HG02970 (cell line): Measurements from ENCODE around the gene TEK.
"Not testable (repeated sequence)": the region's sequence is repeated elsewhere in the genome, so short reads cannot be mapped to it uniquely, and the experiment has no call there.

Source experiments
- ATAC-seq: cut with Tn5 transposase; IDR thresholded peaks from one replicate; pipeline ENCODE4 v1.9.1; 2021; ENCODE audit warnings: mild to moderate bottlenecking, moderate library complexity, moderate number of reproducible peaks; ENCODE audit not compliant: unreplicated experiment, low FRiP score

The TEK gene

DNA sequence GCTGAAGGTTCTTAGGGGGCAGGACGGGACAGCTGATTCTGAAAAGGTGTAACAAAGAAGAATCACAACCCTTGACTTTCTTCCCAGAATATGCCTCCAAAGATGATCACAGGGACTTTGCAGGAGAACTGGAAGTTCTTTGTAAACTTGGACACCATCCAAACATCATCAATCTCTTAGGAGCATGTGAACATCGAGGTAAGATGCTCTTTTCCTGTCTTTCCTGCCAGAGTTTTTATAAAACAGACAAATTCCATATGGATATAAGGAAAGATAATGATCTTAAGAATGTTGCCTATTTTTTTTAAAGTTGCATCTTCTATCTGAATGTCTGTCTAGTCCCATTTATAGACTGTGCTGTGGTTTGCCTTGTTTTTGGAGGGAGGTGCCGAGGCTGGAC lies 100.0 kb downstream of the TEK start:
- no peak for ATAC-seq

DNA sequence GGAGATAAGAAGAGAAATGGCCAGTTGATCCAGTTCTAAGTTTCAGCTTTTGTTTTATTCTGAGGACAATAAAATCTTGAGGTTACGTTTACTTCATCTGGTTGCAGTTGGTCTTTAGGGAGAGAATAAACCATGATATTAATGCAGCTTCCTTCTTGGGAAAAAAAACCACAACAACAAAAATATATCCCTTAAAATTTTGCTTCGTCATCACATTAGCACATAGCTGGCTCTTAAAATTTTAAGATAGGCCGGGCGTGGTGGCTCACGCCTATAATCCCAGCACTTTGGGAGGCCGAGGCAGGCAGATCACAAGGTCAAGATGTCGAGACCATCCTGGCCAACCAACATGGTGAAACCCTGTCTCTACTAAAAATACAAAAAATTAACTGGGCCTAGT lies 101.6 kb downstream of the TEK start:
- ATAC-seq, result no peak

DNA sequence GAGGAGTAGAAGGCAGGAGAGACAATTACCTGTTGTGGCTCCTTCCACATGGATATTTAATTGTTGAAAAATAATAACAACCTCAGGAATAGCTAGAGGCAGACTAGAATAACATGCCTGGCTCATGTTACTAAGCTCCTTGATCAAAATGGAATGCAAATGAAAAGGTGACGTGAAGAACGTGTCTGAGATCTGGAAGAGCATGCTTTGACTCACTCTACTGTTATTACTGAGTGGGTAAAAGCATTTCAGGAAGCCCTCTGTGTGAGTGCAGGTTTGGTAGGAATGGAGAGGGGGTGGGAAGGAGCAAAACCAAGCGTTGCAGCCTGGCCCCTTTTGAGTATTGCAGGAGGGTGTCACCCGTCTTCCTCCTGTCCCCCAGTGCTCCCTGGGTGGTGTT lies 103.2 kb downstream of the TEK start:
- no peak for ATAC-seq

DNA sequence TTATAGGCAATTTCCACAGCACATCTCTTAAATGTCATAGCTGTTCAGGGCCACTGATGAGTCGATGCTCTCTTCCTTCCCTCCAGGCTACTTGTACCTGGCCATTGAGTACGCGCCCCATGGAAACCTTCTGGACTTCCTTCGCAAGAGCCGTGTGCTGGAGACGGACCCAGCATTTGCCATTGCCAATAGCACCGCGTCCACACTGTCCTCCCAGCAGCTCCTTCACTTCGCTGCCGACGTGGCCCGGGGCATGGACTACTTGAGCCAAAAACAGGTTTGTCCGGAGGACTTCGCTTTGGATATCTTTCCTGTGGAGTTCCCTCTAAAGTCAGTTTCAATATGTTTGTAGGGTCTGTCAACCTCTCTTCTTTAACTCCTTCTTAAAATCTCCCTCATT lies 103.6 kb downstream of the TEK start:
- ATAC-seq, result no peak

DNA sequence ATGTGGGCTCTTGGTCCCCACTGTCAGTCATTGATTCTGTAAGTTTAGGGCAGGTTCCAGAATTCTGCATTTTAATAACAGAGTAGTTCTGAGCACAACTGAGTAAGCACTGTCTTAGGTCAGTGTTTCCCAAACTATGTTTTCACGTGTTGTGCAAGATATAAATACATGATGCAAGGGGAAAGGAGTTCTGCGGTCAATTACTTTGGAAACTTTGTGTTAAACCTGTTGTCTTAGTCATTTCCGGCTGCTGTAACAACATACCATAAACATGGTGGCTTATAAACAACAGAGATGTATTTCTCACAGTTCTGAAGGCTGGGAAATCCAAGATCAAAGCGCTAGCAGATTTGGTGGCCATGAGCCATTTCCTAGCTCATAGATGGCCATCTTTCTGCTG lies 118.2 kb downstream of the TEK start:
- ATAC-seq, result no peak

DNA sequence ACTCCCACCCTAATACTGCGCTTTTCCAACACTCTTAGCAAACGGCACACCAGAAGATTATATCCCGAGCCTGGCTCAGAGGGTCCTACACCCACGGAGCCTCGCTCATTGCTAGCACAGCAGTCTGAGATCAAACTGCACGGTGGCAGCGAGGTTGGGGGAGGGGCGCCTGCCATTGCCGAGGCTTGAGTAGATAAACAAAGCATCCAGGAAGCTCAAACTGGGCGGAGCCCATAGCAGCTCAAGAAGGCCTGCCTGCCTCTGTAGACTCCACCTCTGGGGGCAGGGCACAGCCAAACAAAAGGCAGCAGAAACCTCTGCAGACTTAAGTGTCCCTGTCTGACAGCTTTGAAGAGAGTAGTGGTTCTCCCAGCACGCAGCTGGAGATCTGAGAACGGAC lies 130.6 kb downstream of the TEK start:
- not testable (repeated sequence) for ATAC-seq

DNA sequence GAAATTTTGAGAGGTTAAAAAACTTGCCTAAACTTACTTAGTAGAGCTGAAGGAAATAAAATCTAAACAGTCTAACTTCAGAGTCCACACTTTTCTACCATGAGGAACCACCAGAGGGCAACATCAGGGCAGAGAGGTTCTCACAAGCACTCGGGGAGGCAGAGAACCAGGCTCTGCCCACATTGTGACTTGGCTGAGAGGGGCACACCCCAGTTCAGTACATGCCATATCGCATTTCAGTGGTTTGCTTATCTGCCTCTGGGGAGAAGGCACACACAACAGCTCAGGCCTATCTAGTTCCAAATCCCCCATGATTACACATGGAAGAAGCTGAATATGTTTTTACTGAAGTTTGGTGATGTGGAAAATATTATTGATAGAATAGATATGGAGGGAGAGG lies 138.7 kb downstream of the TEK start:
- ATAC-seq, result no peak

DNA sequence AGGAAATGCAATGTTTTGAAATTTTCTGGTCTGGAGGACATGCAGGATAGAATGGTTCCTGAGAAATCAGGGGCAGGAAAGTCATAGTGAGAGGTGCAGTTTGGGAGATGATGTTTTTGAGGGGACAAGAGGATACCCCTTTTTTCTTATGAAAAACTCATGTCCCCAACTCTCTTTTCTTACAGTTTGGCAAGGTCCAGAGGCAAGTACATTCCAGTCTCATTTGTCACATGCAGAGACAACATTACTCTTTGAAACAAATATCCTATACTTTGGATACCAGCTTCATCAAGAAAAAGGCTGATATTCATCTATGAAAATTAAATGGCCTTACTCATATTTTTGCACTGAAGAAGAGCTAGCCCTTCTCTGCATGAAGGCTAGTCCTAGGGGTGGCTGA lies 139.7 kb downstream of the TEK start:
- ATAC-seq, result no peak

DNA sequence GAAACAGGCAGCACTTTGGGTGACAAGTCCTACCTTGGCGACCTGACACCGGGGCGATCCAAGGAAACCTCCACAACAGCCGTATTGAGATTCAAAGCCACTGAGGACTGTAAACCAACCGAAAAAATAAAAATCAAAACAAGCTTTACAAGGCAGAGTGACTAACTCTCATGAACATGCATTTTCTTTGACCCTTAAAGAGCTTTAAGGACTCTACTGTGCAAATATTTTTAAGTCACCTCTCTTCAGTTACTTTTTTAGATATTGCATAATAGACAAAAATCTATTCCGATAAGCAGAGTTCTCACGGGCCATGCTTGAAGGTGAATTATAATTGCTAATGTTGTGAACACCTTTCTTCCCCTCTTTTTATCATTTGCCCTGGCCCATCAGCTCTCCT lies 149.6 kb downstream of the TEK start:
- ATAC-seq, result no peak

DNA sequence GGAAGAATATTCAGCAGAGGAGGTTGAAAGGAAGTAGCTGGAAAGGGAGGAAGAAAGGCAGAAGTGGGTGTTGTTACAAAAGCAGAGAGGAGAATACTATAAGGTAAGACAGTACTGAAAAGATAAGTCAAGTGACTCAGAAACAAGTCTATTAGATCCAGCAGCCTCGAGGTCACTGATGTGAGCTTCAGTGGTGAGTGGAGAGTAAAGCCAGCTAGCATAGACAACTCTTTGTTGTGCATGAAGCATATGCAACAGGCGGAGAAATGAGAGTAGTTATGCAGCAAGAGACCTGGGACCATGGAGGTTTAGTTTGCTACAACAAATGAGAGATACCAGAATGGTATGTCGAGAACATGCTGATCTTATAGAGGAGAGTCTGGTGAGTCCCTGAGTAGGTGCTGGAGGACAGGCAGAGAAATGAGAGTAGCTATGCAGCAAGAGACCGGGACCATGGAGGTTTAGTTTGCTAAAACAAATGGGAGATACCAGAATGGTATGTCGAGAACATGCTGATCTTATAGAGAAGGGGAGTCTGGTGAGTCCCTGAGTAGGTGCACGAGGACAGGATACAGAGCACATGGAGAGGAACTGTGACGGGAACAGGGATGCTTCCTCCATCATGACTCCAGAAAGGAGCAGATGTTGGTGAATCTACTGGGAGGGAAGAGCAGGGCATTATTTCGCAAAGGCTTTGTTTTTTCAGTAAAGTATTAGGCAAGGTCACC lies 151.9 kb downstream of the TEK start:
- no peak for ATAC-seq

DNA sequence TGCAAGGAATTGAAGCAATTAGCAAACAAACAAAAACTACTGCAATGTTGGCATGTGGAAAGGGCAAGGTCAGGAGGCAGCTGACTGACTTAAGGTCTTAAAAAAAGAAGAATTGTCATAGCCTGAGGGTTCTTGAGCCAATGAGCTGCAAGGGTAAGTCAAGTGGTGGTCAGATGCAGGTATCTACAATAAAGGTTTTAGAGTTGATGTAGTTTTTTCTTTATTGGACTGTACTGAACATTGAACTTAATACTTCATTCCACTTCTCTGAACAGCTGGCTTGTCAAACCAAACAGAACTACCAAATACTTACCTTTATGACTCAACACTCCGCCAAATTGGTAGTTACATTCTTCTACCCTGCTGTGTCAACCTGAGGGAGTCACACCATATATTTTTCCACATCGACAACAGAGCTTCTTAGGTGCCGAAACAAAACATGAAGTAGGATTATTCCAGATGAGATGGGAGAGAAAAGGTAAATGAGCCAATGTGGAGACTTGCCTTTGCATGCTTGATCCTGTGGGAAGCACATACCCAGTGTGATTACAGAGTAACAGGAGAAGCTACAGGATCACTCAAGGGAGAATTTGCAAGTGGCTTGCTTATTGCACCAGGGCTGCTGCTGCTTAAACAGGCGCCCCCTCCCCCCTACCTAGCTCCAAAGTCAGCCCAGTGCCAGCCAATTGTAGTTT lies 152.6 kb downstream of the TEK start:
- ATAC-seq, result no peak

DNA sequence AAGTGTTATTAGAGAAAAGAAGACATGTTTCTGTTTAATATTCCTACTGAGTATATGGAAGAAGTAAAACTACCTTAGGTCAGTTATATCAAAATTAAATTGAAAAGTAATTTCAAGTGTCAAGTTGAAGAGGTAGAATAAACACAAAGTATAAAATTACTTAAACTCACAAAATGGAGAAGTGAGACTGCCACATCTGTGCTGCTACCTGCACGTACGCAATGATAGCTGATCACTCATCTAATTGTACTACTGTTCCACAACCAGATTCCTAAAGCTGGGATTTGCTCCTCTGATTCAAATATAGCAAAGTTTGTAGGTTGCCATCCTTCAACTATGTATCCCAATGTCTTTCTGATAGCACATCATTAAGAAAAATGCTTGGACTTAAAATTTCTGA lies 163.1 kb downstream of the TEK start:
- ATAC-seq, result no peak

DNA sequence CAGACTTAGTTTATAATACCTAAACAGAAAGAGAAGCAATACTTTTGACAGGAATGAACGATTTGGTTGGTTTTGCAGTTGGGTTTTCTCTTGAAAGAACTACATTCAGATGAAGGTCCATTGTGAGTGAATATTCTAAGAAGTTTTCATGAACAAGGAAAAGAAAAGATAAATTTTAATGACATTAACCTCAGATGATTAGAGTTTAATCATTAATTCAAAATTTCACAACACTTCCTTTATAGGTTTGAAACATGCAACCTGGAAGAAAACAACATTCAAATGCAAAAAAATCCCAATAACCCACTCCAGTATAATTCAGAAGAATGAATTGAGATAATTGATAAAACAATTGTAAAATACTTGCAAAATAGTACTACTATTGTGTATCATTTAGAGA lies 164.2 kb downstream of the TEK start:
- no peak for ATAC-seq

DNA sequence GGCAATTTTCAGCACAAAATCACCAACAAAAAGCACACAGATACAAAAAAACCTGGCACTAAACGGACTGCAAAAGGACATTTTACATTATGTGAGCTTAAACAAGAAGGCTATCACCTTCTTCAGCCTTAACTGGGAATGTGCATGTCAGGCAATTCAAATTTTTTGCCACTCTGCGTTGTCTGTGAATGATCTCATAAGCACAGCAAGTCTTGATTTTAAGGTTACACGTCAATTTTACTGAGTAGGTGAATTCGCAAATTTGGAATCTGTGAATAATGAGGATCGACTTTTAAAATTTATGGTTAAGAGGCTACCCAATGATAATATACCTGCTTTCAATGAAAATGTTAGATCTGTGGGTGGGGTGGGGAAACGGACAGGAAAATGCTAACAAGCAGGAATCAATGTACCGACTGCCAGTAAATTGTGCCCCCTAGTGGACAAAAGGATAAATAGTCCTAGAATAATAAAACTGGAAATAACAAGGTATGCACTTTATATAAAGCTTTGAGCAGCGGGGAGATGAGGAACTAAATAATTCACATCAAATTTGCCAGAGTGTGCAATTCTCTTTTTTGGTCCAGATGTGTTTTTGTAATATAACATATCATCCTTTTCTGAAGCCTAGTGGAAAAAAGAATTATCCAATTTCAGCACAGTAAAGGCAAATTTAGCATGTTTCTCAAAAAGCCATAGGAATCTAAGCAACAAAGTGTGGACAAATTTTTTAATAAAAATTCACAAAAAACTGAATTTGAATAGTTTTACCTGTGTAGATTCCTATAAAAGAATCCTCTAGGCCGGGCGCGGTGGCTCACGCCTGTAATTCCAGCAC lies 167.4 kb downstream of the TEK start:
- no peak for ATAC-seq

DNA sequence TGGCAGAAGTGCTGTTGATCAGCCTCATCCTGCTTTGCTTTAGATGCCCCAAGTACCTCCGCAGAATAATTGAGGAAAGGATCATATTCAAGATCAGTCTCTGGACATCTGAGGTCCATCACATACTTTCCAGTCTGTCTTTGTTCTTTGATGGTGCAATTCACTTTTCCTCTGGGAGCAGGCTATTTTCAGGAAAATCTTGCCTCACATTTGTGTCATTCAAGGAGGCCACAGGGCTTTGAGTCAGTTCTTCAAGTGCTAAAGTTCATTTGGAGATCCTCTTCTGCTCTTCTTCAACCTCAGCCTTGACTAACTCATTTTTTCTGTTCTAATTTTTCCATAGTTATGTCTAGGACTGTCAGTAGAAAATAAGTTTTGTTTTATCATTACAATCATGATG lies 169.3 kb downstream of the TEK start:
- ATAC-seq, result no peak

DNA sequence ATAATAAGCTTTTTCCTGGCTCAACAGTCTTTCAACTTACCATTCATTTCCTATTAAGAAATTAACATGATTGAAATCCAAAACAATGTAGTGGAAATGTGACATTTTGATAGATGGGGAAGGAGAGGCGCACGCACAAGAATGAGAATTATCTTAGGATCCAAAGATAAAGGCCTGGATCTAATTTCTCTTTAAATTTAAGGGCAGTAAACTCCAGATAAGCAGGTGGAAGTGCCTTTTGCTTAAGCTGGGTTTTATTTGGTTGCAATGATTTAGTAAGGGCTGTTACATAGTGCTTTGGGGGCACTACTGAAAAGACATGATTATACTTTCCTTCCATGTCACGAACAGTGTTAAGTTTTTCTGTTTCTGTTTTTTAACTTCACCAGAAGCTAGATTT lies 170.6 kb downstream of the TEK start:
- no peak for ATAC-seq
